Heart left ventricle (tissue), 16 donors: ENCODE data around the gene ERBB4. TPM values are rescaled to one million over a fixed set of nuclear protein-coding genes. Genes with fewer than 3 reads are reported as not detected.

ENCODE experiments used
- ATAC-seq, 4 donors: fragments of 200-7000 bp; cut with Tn5 transposase; one replicate each; pipeline ENCODE4 v1.9.1; 2020 to 2022; ENCODE audit warnings: moderate library complexity in 4 of 4, mild to moderate bottlenecking in 3 of 4, moderate number of reproducible peaks in 1 of 4
- DNase-seq, 5 donors: peaks; one replicate each; pipeline ENCODE4 v3.0.0-alpha.2; 2020
- H3K27ac ChIP-seq, 12 donors: fragments of 200-600 bp; sonication (generic) in 4 of 12; one replicate each; pipeline versions ENCODE4 v1.5.0 to v1.8.0; 2016 to 2022; ENCODE audit warnings: mild to moderate bottlenecking in 2 of 12
- H3K27me3 ChIP-seq, 9 donors: fragments of 200-600 bp; sonication (generic) in 2 of 9; one replicate each; pipeline versions ENCODE4 v1.5.1 to v1.8.0; 2016 to 2022; ENCODE audit warnings: mild to moderate bottlenecking in 3 of 9
- H3K36me3 ChIP-seq, 9 donors: fragments of 200-600 bp; sonication (generic) in 2 of 9; one replicate each; pipeline versions ENCODE4 v1.5.0 to v1.8.0; 2018 to 2022; ENCODE audit warnings: mild to moderate bottlenecking in 2 of 9
- H3K4me1 ChIP-seq, 12 donors: fragments of 200-600 bp; sonication (generic) in 4 of 12; one replicate each; pipeline versions ENCODE4 v1.5.0 to v1.8.0; 2016 to 2022; ENCODE audit warnings: mild to moderate bottlenecking in 3 of 12
- H3K4me3 ChIP-seq, 12 donors: fragments of 200-600 bp; sonication (generic) in 4 of 12; one replicate each; pipeline versions ENCODE4 v1.5.0 to v1.8.0; 2017 to 2022; ENCODE audit warnings: mild to moderate bottlenecking in 9 of 12, moderate library complexity in 4 of 12
- H3K9me3 ChIP-seq, 12 donors: fragments of 200-600 bp; sonication (generic) in 4 of 12; one replicate each; pipeline versions ENCODE4 v1.5.0 to v1.8.0; 2016 to 2022; ENCODE audit warnings: mild to moderate bottlenecking in 1 of 12
- POLR2A ChIP-seq, 2 donors: fragments of 450-650 bp; IDR thresholded peaks; one replicate each; pipeline ENCODE4 v1.6.1; 2017; ENCODE audit warnings: antibody characterized with exemption in 2 of 2, mild to moderate bottlenecking in 2 of 2, moderate library complexity in 2 of 2
- WGBS, 4 donors: extraction: QIAGEN DNeasy Blood & Tissue Kit in 2 of 4; methylation state at CpG; one replicate each; pipeline versions ENCODE4 v1.1.5 to v1.1.7; 2013 to 2018; 5-methylcytosine and 5-hydroxymethylcytosine counted together
- intact Hi-C, 10 donors: fragments of 100-400 bp; cut with DNase I; formaldehyde crosslinking; loops; one replicate each; pipeline versions ENCODE4 v1.11.1 to v1.14.2; 2022
- polyA plus RNA-seq, 2 donors: library from polyadenylated mRNA; stranded (reverse); fragments of 200-250 nt; gene quantifications; one replicate each; pipeline ENCODE4 v1.2.3, GENCODE V29; 2013
- total RNA-seq, 9 donors: library from RNA; depleted of rRNA in 2 of 9; stranded (reverse); fragments of >200 nt in 2 of 9; fragmentation: NEBNext Ultra II Directional in 3 of 9; extraction: Animal tissue kit (Norgen Biotek cat#: 25700) in 3 of 9; gene quantifications; one replicate each; pipeline versions ENCODE4 v1.1.0 to v1.2.4, GENCODE V29; 2016 to 2023
- TF ChIP-seq, protein P1 (sequence below), 12 donors: fragments of 200-600 bp; sonication (generic) in 4 of 12; IDR thresholded peaks; one replicate each; pipeline versions ENCODE4 v1.5.0 to v1.8.0; 2018 to 2022; ENCODE audit warnings: antibody characterized with exemption in 12 of 12, mild to moderate bottlenecking in 5 of 12
- donor health status: ischemic (EF 13 %, LVEDD 7.1; RV severe dilation, severe dysfunction).
- donor health status: healthy with polysubstance abuse.
- donor health status: DM: no; HTN: yes; CAD: no.
- donor health status: DM: no; HTN: no; CAD: no.
- donor health status: ischemic (EF 25% LVEDD 6.9; RV normal size, moderate dysfunction).
- donor health status: ischemic (EF 25% LVEDD 5.7; RV mildly dilated, moderate dysfunction).
- donor health status: healthy.
- donor health status: DM: yes; HTN: yes; CAD: no.
- donor health status: ischemic (EF 35%, LVEDD 5.7; RV mildly dilated, moderate dysfunction).
- donor health status: nonischemic (EF 11% LVEDD 7.7; RV severe dilation, severe dysfunction).
- donor health status: DM: yes; HTN: yes; CAD: no.
- donor health status: PGD.
- donor health status: ischemic (EF 29% LVEDD 5.4; RV normal size, mild dysfunction).
- donor health status: nonischemic (EF 23%, LVEDD 6.1; RV moderate dilation, normal function).

ERBB4 gene
- total and polyA plus RNA-seq, 11 donors: 1.3 to 29.5 (median 11.7) TPM

DNA sequence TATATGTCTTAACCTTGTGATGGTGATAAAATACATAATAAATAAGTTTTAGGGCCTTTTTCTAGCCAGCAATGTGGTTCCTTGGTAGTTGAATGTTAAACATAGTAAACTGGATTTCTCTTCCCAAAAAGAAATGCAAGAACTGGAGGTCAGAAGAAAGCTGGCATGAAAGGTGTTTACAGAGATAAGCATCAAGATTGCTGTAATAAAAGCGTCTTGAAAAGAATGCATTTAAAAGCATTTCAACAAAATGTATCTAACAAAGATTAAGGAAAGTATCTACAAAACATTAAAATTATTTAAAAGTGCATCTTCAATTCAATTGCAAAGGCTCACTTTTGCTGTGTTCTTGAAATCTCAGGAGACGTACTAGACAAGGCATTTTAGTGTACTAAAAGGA, 419.0 kb downstream of the ERBB4 start:
- no peak for DNase-seq
- Histone ChIP-seq H3K9me3 (no peaks in the 10 kb centered on the region), H3K4me3 (no peak overlapping the region), H3K27me3 (no peaks in the 10 kb centered on the region), H3K36me3 (no peaks in the 10 kb centered on the region), H3K4me1 (peaks cover 0 to 4% (median 0%) of the 10 kb centered on the region in 12 donors), H3K27ac (no peak overlapping the region)
- TF ChIP-seq, protein P1, sequence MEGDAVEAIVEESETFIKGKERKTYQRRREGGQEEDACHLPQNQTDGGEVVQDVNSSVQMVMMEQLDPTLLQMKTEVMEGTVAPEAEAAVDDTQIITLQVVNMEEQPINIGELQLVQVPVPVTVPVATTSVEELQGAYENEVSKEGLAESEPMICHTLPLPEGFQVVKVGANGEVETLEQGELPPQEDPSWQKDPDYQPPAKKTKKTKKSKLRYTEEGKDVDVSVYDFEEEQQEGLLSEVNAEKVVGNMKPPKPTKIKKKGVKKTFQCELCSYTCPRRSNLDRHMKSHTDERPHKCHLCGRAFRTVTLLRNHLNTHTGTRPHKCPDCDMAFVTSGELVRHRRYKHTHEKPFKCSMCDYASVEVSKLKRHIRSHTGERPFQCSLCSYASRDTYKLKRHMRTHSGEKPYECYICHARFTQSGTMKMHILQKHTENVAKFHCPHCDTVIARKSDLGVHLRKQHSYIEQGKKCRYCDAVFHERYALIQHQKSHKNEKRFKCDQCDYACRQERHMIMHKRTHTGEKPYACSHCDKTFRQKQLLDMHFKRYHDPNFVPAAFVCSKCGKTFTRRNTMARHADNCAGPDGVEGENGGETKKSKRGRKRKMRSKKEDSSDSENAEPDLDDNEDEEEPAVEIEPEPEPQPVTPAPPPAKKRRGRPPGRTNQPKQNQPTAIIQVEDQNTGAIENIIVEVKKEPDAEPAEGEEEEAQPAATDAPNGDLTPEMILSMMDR (IDR thresholded peaks at IDR 0.05): no peak
- no peak for TF ChIP-seq POLR2A (IDR thresholded peaks at IDR 0.05)
- intact Hi-C loops: no loop called here
- 67 to 80% (median 74%) methylated on average over 2 of the region's 2 CpGs for WGBS, 4 donors
- ATAC-seq: no peak

DNA sequence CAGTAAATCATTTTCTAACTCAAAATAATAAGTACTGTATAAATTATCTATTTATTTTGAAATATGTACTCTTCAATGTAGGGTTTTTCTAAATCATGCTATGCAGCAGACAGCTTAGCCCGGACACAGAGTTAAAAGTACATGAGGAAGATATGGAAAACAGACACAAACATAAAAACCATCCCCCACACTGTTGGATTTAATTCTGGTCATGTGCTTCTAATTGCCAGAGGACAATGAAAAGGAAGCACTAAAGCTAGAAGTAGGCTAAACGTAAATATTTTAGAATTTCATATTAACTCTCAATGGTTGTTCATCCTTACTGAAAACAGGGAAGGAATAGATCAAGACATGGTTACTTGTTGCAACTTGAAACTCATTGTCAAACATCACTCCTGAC, 420.7 kb downstream of the ERBB4 start:
- Histone ChIP-seq H3K36me3 (no peaks in the 10 kb centered on the region), H3K27me3 (no peaks in the 10 kb centered on the region), H3K4me3 (no peak overlapping the region), H3K9me3 (no peaks in the 10 kb centered on the region), H3K27ac (no peak overlapping the region), H3K4me1 (peaks cover 0 to 4% (median 0%) of the 10 kb centered on the region in 12 donors)
- no peak for DNase-seq
- WGBS, 4 donors: 32 to 37% (median 35%) methylated on average over 2 of the region's 2 CpGs
- no peak for ATAC-seq
- no peak for TF ChIP-seq POLR2A (IDR thresholded peaks at IDR 0.05)
- TF ChIP-seq, protein P1 (IDR thresholded peaks at IDR 0.05): no peak
- intact Hi-C loops: no loop called here

DNA sequence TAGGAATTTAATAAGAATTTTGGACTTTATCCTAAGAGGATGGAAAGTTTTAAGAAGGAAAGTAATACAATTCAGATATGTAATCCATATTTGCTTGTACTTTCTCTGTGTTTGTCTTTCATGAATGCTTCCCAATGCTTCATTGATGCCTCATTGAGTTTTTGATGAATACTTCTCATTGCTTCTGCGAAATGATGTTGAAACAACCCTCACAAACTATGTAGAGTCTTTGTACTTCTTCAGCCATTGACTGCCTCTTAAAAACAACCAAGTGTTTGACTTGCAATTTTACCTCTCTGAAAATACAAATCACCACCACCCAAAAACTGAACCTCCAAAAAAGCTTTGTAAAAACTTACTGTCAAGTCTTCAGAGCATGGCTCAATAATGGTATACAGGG, 424.1 kb downstream of the ERBB4 start:
- no peak for DNase-seq
- no peak for ATAC-seq
- Histone ChIP-seq H3K4me3 (no peak overlapping the region), H3K27me3 (no peaks in the 10 kb centered on the region), H3K36me3 (no peaks in the 10 kb centered on the region), H3K4me1 (peaks cover 0 to 4% (median 0%) of the 10 kb centered on the region in 12 donors), H3K27ac (no peak overlapping the region), H3K9me3 (no peaks in the 10 kb centered on the region)
- WGBS, 4 donors: 81 to 95% (median 87%) methylated on average over 1 of the region's 1 CpG
- intact Hi-C loops: no loop called here
- TF ChIP-seq POLR2A (IDR thresholded peaks at IDR 0.05): no peak
- TF ChIP-seq, protein P1 (IDR thresholded peaks at IDR 0.05): no peak

DNA sequence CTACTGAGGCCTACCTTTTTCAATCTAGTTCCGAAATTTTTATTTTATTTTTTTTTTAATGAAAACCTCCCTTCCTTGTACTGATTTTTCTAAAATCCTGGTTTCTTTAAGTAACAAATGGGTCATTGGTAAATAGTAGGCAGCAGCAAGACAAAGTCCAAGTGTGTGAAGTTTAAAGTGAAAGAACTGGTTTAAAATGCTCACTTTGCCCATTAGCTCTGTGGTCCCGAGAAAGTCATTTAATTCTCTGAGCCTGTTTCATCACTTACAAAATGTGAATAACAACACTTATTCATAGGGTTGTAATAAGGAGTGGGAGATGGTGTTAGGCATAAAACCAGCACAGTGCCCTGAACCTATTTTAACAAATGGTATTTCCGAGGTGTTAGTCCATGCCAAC, 426.2 kb downstream of the ERBB4 start:
- WGBS, 4 donors: 81 to 90% (median 84%) methylated on average over 3 of the region's 3 CpGs
- Histone ChIP-seq H3K4me3 (no peak overlapping the region), H3K27me3 (no peaks in the 10 kb centered on the region), H3K27ac (no peak overlapping the region), H3K9me3 (no peaks in the 10 kb centered on the region), H3K4me1 (peaks cover 0 to 4% (median 0%) of the 10 kb centered on the region in 12 donors), H3K36me3 (no peaks in the 10 kb centered on the region)
- TF ChIP-seq POLR2A (IDR thresholded peaks at IDR 0.05): no peak
- TF ChIP-seq, protein P1 (IDR thresholded peaks at IDR 0.05): no peak
- ATAC-seq: no peak
- DNase-seq: no peak
- intact Hi-C loops: no loop called here
